HG02642 (cell line): Measurements from ENCODE around the gene IQSEC3.

Experiments used
- ATAC-seq: cut with Tn5 transposase; IDR thresholded peaks from one replicate; pipeline ENCODE4 v1.9.1; 2021; ENCODE audit warnings: mild to moderate bottlenecking; ENCODE audit not compliant: unreplicated experiment, poor library complexity

The IQSEC3 gene

DNA sequence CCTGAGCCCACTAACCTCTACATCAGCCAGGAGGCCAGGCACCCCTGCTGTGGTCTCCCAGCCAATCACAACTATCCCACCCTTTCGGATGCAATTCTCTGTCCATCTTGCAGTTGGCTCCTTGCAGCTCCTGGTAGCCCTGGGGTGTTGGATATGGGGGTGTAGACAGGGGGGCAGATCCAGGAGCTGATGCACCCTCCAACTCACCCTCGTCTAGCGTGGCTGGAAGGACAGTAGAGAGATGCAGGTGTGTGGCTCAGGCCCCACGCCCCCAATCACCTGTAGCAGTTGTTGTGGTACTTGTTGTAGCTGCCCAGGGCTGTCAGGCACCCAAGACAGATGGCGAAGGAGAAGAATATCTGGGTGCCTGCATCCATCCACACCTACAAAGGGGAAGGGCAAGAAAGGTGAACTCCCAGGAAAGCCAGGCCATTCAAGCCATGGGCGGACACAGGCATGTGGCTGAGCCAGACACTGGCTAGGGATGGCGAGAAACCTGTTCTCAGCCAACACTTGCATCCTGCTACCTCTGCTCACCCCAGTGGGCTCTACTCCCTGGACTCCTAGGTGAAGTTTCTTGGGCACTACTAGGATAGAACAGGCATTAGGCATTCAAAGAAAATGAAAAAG is 160.8 kb downstream of the IQSEC3 start:
- ATAC-seq, result no peak
